Liver (tissue), 9 donors: ENCODE data around the gene EID2B. TPM values are rescaled to one million over a fixed set of nuclear protein-coding genes. Genes with fewer than 3 reads are reported as not detected.

ENCODE experiments used
- DNase-seq: peaks from one replicate; pipeline ENCODE4 v3.0.0-alpha.2; 2017; ENCODE audit warnings: low spot score
- H3K27ac ChIP-seq, 2 donors: one replicate each; pipeline ENCODE4 v1.7.0; 2013; ENCODE audit warnings: inconsistent platforms in 2 of 2, low read length in 2 of 2, control low read depth in 1 of 2, low read depth in 1 of 2, mild to moderate bottlenecking in 1 of 2
- H3K27me3 ChIP-seq, 4 donors: one replicate each; pipeline versions ENCODE4 v1.6.1 to v1.7.0; 2013; ENCODE audit warnings: low read length in 3 of 4, inconsistent platforms in 1 of 4, mild to moderate bottlenecking in 1 of 4, moderate library complexity in 1 of 4; ENCODE audit not compliant: control insufficient read depth in 4 of 4, insufficient read depth in 4 of 4
- H3K36me3 ChIP-seq, 4 donors: one replicate each; pipeline versions ENCODE4 v1.6.1 to v1.7.0; 2013; ENCODE audit warnings: low read length in 3 of 4, mild to moderate bottlenecking in 3 of 4, low read depth in 1 of 4, moderate library complexity in 1 of 4; ENCODE audit not compliant: control insufficient read depth in 4 of 4, insufficient read depth in 3 of 4
- H3K4me1 ChIP-seq, 4 donors: one replicate each; pipeline versions ENCODE4 v1.6.1 to v1.7.0; 2013; ENCODE audit warnings: low read length in 3 of 4, mild to moderate bottlenecking in 3 of 4, moderate library complexity in 1 of 4; ENCODE audit not compliant: control insufficient read depth in 4 of 4, insufficient read depth in 4 of 4
- H3K4me3 ChIP-seq, 3 donors: one replicate each; pipeline versions ENCODE4 v1.6.1 to v1.7.0; 2013; ENCODE audit warnings: low read length in 3 of 3, control low read depth in 1 of 3, low read depth in 1 of 3, mild to moderate bottlenecking in 1 of 3
- H3K9ac ChIP-seq, 2 donors: one replicate each; pipeline ENCODE4 v1.7.0; 2013; ENCODE audit warnings: low read length in 2 of 2, mild to moderate bottlenecking in 2 of 2, moderate library complexity in 2 of 2, control low read depth in 1 of 2, low read depth in 1 of 2
- H3K9me3 ChIP-seq, 4 donors: one replicate each; pipeline versions ENCODE4 v1.6.1 to v1.7.0; 2013; ENCODE audit warnings: low read length in 3 of 4; ENCODE audit not compliant: control insufficient read depth in 4 of 4
- EGR1 ChIP-seq, 2 donors: IDR thresholded peaks; 2 replicates each; pipeline ENCODE4 v1.6.1; 2016 to 2018; ENCODE audit warnings: antibody characterized with exemption in 2 of 2, low read depth in 2 of 2
- FOXA1 ChIP-seq: IDR thresholded peaks from 2 replicates; pipeline ENCODE4 v1.6.1; 2016; ENCODE audit warnings: antibody characterized with exemption
- FOXA2 ChIP-seq: IDR thresholded peaks from 2 replicates; pipeline ENCODE4 v1.6.1; 2016; ENCODE audit warnings: antibody characterized with exemption
- GABPA ChIP-seq, 2 donors: IDR thresholded peaks in 1 of 2; conservative IDR thresholded peaks in 1 of 2; 2 replicates each; pipeline ENCODE4 v1.6.1; 2016; ENCODE audit warnings: antibody characterized with exemption in 2 of 2, mild to moderate bottlenecking in 1 of 2, moderate library complexity in 1 of 2
- HNF4A ChIP-seq, 2 donors: conservative IDR thresholded peaks; 2 replicates each; pipeline ENCODE4 v1.6.1; 2016; ENCODE audit warnings: antibody characterized with exemption in 2 of 2, mild to moderate bottlenecking in 2 of 2
- HNF4G ChIP-seq: IDR thresholded peaks from 2 replicates; pipeline ENCODE4 v1.6.1; 2016; ENCODE audit warnings: antibody characterized with exemption
- JUND ChIP-seq, 2 donors: IDR thresholded peaks; 2 replicates each; pipeline ENCODE4 v1.6.1; 2016; ENCODE audit warnings: antibody characterized with exemption in 2 of 2
- NR2F2 ChIP-seq: IDR thresholded peaks from 2 replicates; pipeline ENCODE4 v1.6.1; 2016; ENCODE audit warnings: antibody characterized with exemption
- RAD21 ChIP-seq, 2 donors: IDR thresholded peaks; 2 replicates each; pipeline ENCODE4 v1.6.1; 2016; ENCODE audit warnings: antibody characterized with exemption in 2 of 2, mild to moderate bottlenecking in 2 of 2
- RXRA ChIP-seq, 2 donors: IDR thresholded peaks; 2 replicates each; pipeline ENCODE4 v1.6.1; 2017 to 2018; ENCODE audit warnings: antibody characterized with exemption in 2 of 2, mild to moderate bottlenecking in 1 of 2
- SP1 ChIP-seq: IDR thresholded peaks from 2 replicates; pipeline ENCODE4 v1.6.1; 2018; ENCODE audit warnings: antibody characterized with exemption, mild to moderate bottlenecking
- TAF1 ChIP-seq: conservative IDR thresholded peaks from 2 replicates; pipeline ENCODE4 v1.6.1; 2016; ENCODE audit warnings: antibody characterized with exemption, mild to moderate bottlenecking
- YY1 ChIP-seq: IDR thresholded peaks from 2 replicates; pipeline ENCODE4 v1.6.1; 2016; ENCODE audit warnings: antibody characterized with exemption, mild to moderate bottlenecking
- WGBS: extraction: QIAGEN DNeasy Blood & Tissue Kit; methylation state at CpG from one replicate; pipeline ENCODE4 v1.1.7; 2013; 5-methylcytosine and 5-hydroxymethylcytosine counted together
- polyA plus RNA-seq, 2 donors: library from polyadenylated mRNA; stranded (reverse) in 1 of 2; unstranded in 1 of 2; fragments of 200-250 nt in 1 of 2; fragments of >200 nt in 1 of 2; fragmentation: Nextera tagmentation in 1 of 2; extraction: Ambion mirVana in 1 of 2; gene quantifications; one replicate each; pipeline versions ENCODE4 v1.2.1 to v1.2.3, GENCODE V29; 2013 to 2015
- total RNA-seq, 2 donors: library from RNA; depleted of rRNA; stranded (reverse); fragments of >200 nt; gene quantifications; one replicate each; pipeline ENCODE4 v1.2.3, GENCODE V29; 2014
- TF ChIP-seq, protein P1 (sequence below): IDR thresholded peaks from 2 replicates; pipeline ENCODE4 v1.6.1; 2016; ENCODE audit warnings: antibody characterized with exemption
- TF ChIP-seq, protein P2 (sequence below): IDR thresholded peaks from 2 replicates; pipeline ENCODE4 v1.6.1; 2016; ENCODE audit warnings: antibody characterized with exemption, mild to moderate bottlenecking
- TF ChIP-seq, protein P3 (sequence below): IDR thresholded peaks from 2 replicates; pipeline ENCODE4 v1.6.1; 2016; ENCODE audit warnings: antibody characterized with exemption
- TF ChIP-seq, protein P4 (sequence below): fragments of 150-350 bp; IDR thresholded peaks from 2 replicates; pipeline ENCODE4 v1.5.1; 2017; ENCODE audit warnings: improper control_type of control experiment, low read depth, low read length; ENCODE audit not compliant: missing input control
- donor health status: healthy.
- donor health status: healthy.
- donor health status: healthy.
- donor health status: healthy.
- donor health status: healthy.

EID2B gene
- total and polyA plus RNA-seq, 4 donors, result 0.38 to 1.4 (median 1.1) TPM

DNA sequence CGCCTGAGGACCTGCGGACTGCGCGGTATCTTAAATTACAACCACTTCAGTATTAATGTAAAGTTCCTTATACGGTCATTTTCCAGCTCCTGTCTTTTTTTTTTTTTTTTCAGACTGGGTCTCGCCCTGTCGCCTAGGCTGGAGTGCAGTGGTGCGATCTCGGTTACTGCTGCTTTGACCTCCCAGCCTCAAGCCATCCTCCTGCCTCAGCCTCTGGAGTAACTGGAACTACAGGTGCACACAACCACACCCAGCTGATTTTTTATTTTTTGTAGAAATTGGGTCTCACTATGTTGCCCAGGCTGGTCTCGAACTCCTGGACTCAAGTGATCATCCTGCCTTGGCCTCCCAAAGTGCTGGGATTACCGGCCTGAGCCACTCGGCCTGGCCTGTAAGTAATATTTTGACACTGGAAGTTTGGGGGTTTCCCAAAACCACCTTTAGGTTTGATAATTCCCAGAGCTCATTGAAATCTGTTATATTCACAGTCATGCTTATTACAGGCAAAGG lies 406 bp upstream of the EID2B start:
- Histone ChIP-seq H3K9ac (peak overlapping the region in 1 of 2 donors; percentile 39), H3K4me3 (no peak overlapping the region), H3K4me1 (peaks cover 0 to 12% (median 10%) of the 10 kb centered on the region in 4 donors), H3K27me3 (no peaks in the 10 kb centered on the region), H3K36me3 (no peaks in the 10 kb centered on the region), H3K9me3 (no peaks in the 10 kb centered on the region), H3K27ac (no peak overlapping the region)
- WGBS, result 21% methylated on average over 12 of the region's 12 CpGs
- no peak for TF ChIP-seq RAD21 (IDR thresholded peaks at IDR 0.05)
- no peak for TF ChIP-seq NR2F2
- TF ChIP-seq TAF1, result no peak
- TF ChIP-seq FOXA2, result no peak
- TF ChIP-seq YY1, result no peak
- no peak for TF ChIP-seq FOXA1
- TF ChIP-seq GABPA (IDR thresholded peaks at IDR 0.05 in 1 of 2, conservative IDR thresholded peaks at IDR 0.05 in 1 of 2), result no peak
- no peak for TF ChIP-seq HNF4G
- no peak for DNase-seq

DNA sequence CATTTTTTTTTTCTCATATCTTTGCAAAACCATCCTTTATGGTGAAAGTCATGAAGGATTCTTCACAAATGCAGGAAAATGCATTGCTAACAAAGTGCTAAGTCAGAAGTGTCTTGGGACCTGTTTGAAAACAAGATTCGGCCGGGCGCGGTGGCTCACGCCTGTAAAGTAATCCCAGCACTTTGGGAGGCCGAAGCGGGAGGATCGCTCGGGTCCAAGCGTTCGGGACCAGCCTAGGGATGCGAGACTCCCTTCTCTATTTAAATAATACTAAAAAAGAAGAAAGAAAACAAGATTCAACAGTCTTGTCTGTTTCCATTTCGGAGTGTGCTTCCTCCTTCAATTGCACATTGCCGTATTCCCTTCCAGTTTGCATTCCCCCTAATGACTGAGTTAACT lies 819 bp downstream of the EID2B start:
- 44% methylated on average over 14 of the region's 14 CpGs for WGBS
- Histone ChIP-seq H3K9ac (peak overlapping the region; percentile 73 to 91), H3K27ac (peak overlapping the region; percentile 73 to 89), H3K27me3 (no peaks in the 10 kb centered on the region), H3K9me3 (no peaks in the 10 kb centered on the region), H3K36me3 (no peaks in the 10 kb centered on the region), H3K4me3 (peak overlapping the region; percentile 70 to 100 (median 79)), H3K4me1 (peaks cover 0 to 12% (median 10%) of the 10 kb centered on the region in 4 donors)
- no peak for TF ChIP-seq TAF1
- TF ChIP-seq FOXA2, result no peak
- TF ChIP-seq HNF4A (conservative IDR thresholded peaks at IDR 0.05), result no peak
- TF ChIP-seq EGR1 (IDR thresholded peaks at IDR 0.05; ENCODE audit: low read depth in 2 of 2), result no peak
- TF ChIP-seq, protein P1, sequence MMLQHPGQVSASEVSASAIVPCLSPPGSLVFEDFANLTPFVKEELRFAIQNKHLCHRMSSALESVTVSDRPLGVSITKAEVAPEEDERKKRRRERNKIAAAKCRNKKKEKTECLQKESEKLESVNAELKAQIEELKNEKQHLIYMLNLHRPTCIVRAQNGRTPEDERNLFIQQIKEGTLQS, result no peak
- no peak for TF ChIP-seq RAD21 (IDR thresholded peaks at IDR 0.05)
- no peak for TF ChIP-seq SP1
- TF ChIP-seq, protein P2, sequence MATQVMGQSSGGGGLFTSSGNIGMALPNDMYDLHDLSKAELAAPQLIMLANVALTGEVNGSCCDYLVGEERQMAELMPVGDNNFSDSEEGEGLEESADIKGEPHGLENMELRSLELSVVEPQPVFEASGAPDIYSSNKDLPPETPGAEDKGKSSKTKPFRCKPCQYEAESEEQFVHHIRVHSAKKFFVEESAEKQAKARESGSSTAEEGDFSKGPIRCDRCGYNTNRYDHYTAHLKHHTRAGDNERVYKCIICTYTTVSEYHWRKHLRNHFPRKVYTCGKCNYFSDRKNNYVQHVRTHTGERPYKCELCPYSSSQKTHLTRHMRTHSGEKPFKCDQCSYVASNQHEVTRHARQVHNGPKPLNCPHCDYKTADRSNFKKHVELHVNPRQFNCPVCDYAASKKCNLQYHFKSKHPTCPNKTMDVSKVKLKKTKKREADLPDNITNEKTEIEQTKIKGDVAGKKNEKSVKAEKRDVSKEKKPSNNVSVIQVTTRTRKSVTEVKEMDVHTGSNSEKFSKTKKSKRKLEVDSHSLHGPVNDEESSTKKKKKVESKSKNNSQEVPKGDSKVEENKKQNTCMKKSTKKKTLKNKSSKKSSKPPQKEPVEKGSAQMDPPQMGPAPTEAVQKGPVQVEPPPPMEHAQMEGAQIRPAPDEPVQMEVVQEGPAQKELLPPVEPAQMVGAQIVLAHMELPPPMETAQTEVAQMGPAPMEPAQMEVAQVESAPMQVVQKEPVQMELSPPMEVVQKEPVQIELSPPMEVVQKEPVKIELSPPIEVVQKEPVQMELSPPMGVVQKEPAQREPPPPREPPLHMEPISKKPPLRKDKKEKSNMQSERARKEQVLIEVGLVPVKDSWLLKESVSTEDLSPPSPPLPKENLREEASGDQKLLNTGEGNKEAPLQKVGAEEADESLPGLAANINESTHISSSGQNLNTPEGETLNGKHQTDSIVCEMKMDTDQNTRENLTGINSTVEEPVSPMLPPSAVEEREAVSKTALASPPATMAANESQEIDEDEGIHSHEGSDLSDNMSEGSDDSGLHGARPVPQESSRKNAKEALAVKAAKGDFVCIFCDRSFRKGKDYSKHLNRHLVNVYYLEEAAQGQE, result no peak
- no peak for TF ChIP-seq NR2F2
- TF ChIP-seq, protein P3, sequence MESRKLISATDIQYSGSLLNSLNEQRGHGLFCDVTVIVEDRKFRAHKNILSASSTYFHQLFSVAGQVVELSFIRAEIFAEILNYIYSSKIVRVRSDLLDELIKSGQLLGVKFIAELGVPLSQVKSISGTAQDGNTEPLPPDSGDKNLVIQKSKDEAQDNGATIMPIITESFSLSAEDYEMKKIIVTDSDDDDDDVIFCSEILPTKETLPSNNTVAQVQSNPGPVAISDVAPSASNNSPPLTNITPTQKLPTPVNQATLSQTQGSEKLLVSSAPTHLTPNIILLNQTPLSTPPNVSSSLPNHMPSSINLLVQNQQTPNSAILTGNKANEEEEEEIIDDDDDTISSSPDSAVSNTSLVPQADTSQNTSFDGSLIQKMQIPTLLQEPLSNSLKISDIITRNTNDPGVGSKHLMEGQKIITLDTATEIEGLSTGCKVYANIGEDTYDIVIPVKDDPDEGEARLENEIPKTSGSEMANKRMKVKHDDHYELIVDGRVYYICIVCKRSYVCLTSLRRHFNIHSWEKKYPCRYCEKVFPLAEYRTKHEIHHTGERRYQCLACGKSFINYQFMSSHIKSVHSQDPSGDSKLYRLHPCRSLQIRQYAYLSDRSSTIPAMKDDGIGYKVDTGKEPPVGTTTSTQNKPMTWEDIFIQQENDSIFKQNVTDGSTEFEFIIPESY, result no peak
- TF ChIP-seq YY1, result no peak
- TF ChIP-seq FOXA1, result no peak
- TF ChIP-seq GABPA (IDR thresholded peaks at IDR 0.05 in 1 of 2, conservative IDR thresholded peaks at IDR 0.05 in 1 of 2), result no peak
- TF ChIP-seq, protein P4, sequence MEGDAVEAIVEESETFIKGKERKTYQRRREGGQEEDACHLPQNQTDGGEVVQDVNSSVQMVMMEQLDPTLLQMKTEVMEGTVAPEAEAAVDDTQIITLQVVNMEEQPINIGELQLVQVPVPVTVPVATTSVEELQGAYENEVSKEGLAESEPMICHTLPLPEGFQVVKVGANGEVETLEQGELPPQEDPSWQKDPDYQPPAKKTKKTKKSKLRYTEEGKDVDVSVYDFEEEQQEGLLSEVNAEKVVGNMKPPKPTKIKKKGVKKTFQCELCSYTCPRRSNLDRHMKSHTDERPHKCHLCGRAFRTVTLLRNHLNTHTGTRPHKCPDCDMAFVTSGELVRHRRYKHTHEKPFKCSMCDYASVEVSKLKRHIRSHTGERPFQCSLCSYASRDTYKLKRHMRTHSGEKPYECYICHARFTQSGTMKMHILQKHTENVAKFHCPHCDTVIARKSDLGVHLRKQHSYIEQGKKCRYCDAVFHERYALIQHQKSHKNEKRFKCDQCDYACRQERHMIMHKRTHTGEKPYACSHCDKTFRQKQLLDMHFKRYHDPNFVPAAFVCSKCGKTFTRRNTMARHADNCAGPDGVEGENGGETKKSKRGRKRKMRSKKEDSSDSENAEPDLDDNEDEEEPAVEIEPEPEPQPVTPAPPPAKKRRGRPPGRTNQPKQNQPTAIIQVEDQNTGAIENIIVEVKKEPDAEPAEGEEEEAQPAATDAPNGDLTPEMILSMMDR, result no peak
- no peak for TF ChIP-seq RXRA (IDR thresholded peaks at IDR 0.05)
- no peak for TF ChIP-seq HNF4G
- TF ChIP-seq JUND (IDR thresholded peaks at IDR 0.05), result no peak
- DNase-seq, result no peak
